HepG2 (cell line): Measurements from ENCODE around the gene CCDC157. TPM values are rescaled to one million over a fixed set of nuclear protein-coding genes. Genes with fewer than 3 reads are reported as not detected.

Source experiments
- CHD4 ChIP-seq: fragments of 200-600 bp; sonication (generic); IDR thresholded peaks from 2 replicates; pipeline ENCODE4 v1.7.0; 2017; ENCODE audit warnings: mild to moderate bottlenecking, low read length, borderline replicate concordance
- GTF3A ChIP-seq: sonication (generic); formaldehyde crosslinking; conservative IDR thresholded peaks from 2 replicates; pipeline ENCODE4 v1.4.0; 2020; ENCODE audit warnings: mild to moderate bottlenecking, missing genetic modification reagents
- HDAC1 ChIP-seq: sonication (generic); formaldehyde crosslinking; IDR thresholded peaks from 2 replicates; pipeline ENCODE4 v1.5.1; 2020; ENCODE audit warnings: mild to moderate bottlenecking, missing genetic modification reagents
- HINFP ChIP-seq: sonication (generic); formaldehyde crosslinking; IDR thresholded peaks from 2 replicates; pipeline ENCODE4 v1.4.0; 2020; ENCODE audit warnings: low read depth, mild to moderate bottlenecking, missing genetic modification reagents
- KDM6A ChIP-seq: IDR thresholded peaks from 2 replicates; pipeline ENCODE4 v1.6.1; 2016; ENCODE audit warnings: low read depth
- MTF1 ChIP-seq: sonication (generic); formaldehyde crosslinking; IDR thresholded peaks from 2 replicates; pipeline ENCODE4 v1.5.0; 2020; ENCODE audit warnings: missing genetic modification reagents
- PATZ1 ChIP-seq: sonication (generic); formaldehyde crosslinking; IDR thresholded peaks from 2 replicates; pipeline ENCODE4 v1.4.0; 2020; ENCODE audit warnings: missing genetic modification reagents
- PPARG ChIP-seq: conservative IDR thresholded peaks from 2 replicates; pipeline ENCODE4 v1.6.1; 2016; ENCODE audit warnings: missing biosample characterization, missing genetic modification reagents
- REXO4 ChIP-seq: sonication (generic); formaldehyde crosslinking; IDR thresholded peaks from 2 replicates; pipeline ENCODE4 v1.8.0; 2022; ENCODE audit warnings: missing genetic modification reagents, mild to moderate bottlenecking, borderline replicate concordance
- SAP130 ChIP-seq: IDR thresholded peaks from 2 replicates; pipeline ENCODE4 v1.6.1; 2016; ENCODE audit warnings: low read depth
- STAT5B ChIP-seq: sonication (generic); formaldehyde crosslinking; IDR thresholded peaks from 2 replicates; pipeline ENCODE4 v1.4.0; 2020; ENCODE audit warnings: missing genetic modification reagents
- TARDBP ChIP-seq: sonication (generic); formaldehyde crosslinking; IDR thresholded peaks from 2 replicates; pipeline ENCODE4 v1.8.0; 2022; ENCODE audit warnings: mild to moderate bottlenecking, missing genetic modification reagents
- TSC22D2 ChIP-seq: sonication (generic); formaldehyde crosslinking; IDR thresholded peaks from 2 replicates; pipeline ENCODE4 v1.5.1; 2020; ENCODE audit warnings: missing genetic modification reagents, mild to moderate bottlenecking, borderline replicate concordance
- ZBTB34 ChIP-seq: sonication (generic); formaldehyde crosslinking; IDR thresholded peaks from 2 replicates; pipeline ENCODE4 v1.8.0; 2022; ENCODE audit warnings: mild to moderate bottlenecking, missing genetic modification reagents
- ZBTB4 ChIP-seq: sonication (generic); formaldehyde crosslinking; IDR thresholded peaks from 2 replicates; pipeline ENCODE4 v1.4.0; 2020; ENCODE audit warnings: missing genetic modification reagents, mild to moderate bottlenecking, borderline replicate concordance
- ZNF101 ChIP-seq: sonication (generic); formaldehyde crosslinking; IDR thresholded peaks from 2 replicates; pipeline ENCODE4 v1.4.0; 2020; ENCODE audit warnings: mild to moderate bottlenecking, low read depth, missing genetic modification reagents, borderline replicate concordance
- ZNF143 ChIP-seq: sonication (generic); formaldehyde crosslinking; IDR thresholded peaks from 2 replicates; pipeline ENCODE4 v1.4.0; 2020; ENCODE audit warnings: missing genetic modification reagents
- ZNF430 ChIP-seq: sonication (generic); formaldehyde crosslinking; IDR thresholded peaks from 2 replicates; pipeline ENCODE4 v1.9.0; 2021; ENCODE audit warnings: mild to moderate bottlenecking, missing genetic modification reagents
- ZNF510 ChIP-seq: sonication (generic); formaldehyde crosslinking; IDR thresholded peaks from 2 replicates; pipeline ENCODE4 v1.4.0; 2020; ENCODE audit warnings: low read depth, mild to moderate bottlenecking, missing genetic modification reagents
- ZNF543 ChIP-seq: sonication (generic); formaldehyde crosslinking; IDR thresholded peaks from 2 replicates; pipeline ENCODE4 v1.4.0; 2020; ENCODE audit warnings: mild to moderate bottlenecking, missing genetic modification reagents
- ZNF660 ChIP-seq: sonication (generic); formaldehyde crosslinking; IDR thresholded peaks from 2 replicates; pipeline ENCODE4 v1.5.1; 2020; ENCODE audit warnings: mild to moderate bottlenecking, low read depth, missing genetic modification reagents, borderline replicate concordance
- polyA plus RNA-seq, 8 experiments: library from polyadenylated mRNA; depleted of rRNA in 3 of 8; stranded (reverse) in 7 of 8; unstranded in 1 of 8; fragments of >200 nt; fragmentation: Illumina TruSeq in 4 of 8; extraction: Trizol in 4 of 8; gene quantifications; 2 replicates each; pipeline versions ENCODE4 v1.2.1 to v1.2.3, GENCODE V29; 2011 to 2016; ENCODE audit warnings: low read depth in 4 of 8, missing spikeins in 1 of 8, mixed read lengths in 1 of 8; ENCODE audit not compliant: insufficient read depth in 1 of 8
- total RNA-seq, 5 experiments: library from RNA; depleted of rRNA; stranded (reverse); fragments of >200 nt; fragmentation: Illumina TruSeq; extraction: Trizol; gene quantifications; 2 replicates each; pipeline ENCODE4 v1.2.3, GENCODE V29; 2016; ENCODE audit warnings: low read depth in 1 of 5

Gene CCDC157
- total and polyA plus RNA-seq, 2 of the 13 experiments (the other 11 are each of a cell fraction or from before 2014, with no cell fraction given), result 1.4 to 1.6 TPM

- peak; percentile 46; the same call in 1 of the 2 replicates for TF ChIP-seq HDAC1
- TF ChIP-seq ZNF430 (CRISPR knock-in tag), result peak; percentile 63; the same call in 1 of the 2 replicates
- no peak for TF ChIP-seq SAP130
- TF ChIP-seq MTF1, result peak; percentile 82; the same call in 1 of the 2 replicates
- no peak; the same call in none of the 2 replicates for TF ChIP-seq PPARG
- TF ChIP-seq TARDBP (CRISPR knock-in tag), result no peak
- no peak; the same call in 1 of the 2 replicates for TF ChIP-seq TSC22D2 (CRISPR knock-in tag)
- no peak for TF ChIP-seq ZNF101 (CRISPR knock-in tag)
- TF ChIP-seq HINFP, result peak; percentile 83; the same call in 1 of the 2 replicates
- TF ChIP-seq ZBTB34, result peak; percentile 53; the same call in 1 of the 2 replicates
- peak; percentile 93 for TF ChIP-seq PATZ1 (CRISPR knock-in tag)
- TF ChIP-seq GTF3A (CRISPR knock-in tag), result 0 out of 2 replicates have a peak, but pooled peaks have one; percentile 57
- TF ChIP-seq ZBTB4, result 0 out of 2 replicates have a peak, but pooled peaks have one; percentile 12
- TF ChIP-seq ZNF143, result no peak; the same call in 1 of the 2 replicates
- TF ChIP-seq CHD4, result no peak
- TF ChIP-seq REXO4 (CRISPR knock-in tag), result no peak
- 0 out of 2 replicates have a peak, but pooled peaks have one; percentile 82 for TF ChIP-seq ZNF660 (CRISPR knock-in tag)
- peak; percentile 93; the same call in 1 of the 2 replicates for TF ChIP-seq ZNF543
- TF ChIP-seq KDM6A (CRISPR knock-in tag), result no peak
- no peak for TF ChIP-seq ZNF510 (CRISPR knock-in tag)
- no peak; the same call in none of the 2 replicates for TF ChIP-seq STAT5B (CRISPR knock-in tag)
Measured at GRCh38 chr22:30423301-30423958, 66.6 kb downstream of the CCDC157 start (continued).
